Loucy (cell line): ENCODE results near the gene STUB1.

Experiments
- EZH2phosphoT487 ChIP-seq: fragments of 200-600 bp; IDR thresholded peaks from 2 replicates; pipeline ENCODE4 v1.6.1; 2018; ENCODE audit warnings: antibody characterized with exemption, mild to moderate bottlenecking, moderate library complexity, borderline replicate concordance
- TF ChIP-seq, protein P1 (sequence below): fragments of 200-600 bp; sonication (generic); conservative IDR thresholded peaks from 2 replicates; pipeline ENCODE4 v1.5.1; 2014; ENCODE audit warnings: mild to moderate bottlenecking, antibody characterized with exemption, low read length

DNA sequence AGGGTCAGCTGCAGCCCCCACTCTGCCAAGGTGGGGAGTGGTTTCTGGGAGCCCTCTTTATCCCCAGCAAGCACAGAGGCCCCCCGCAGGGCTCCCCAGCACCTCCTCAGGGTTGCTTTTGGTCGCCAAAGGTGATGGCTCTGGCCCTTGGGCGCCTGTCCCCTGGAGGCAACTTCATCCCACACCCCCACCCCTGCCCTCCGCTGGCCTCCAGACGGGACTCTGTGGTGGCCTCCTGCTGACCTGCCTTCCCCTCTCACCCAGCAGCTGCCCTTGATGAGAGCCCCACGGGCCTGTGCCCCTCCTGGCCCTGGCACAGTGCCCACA lies 20.1 kb upstream of the STUB1 start:
- TF ChIP-seq, protein P1, sequence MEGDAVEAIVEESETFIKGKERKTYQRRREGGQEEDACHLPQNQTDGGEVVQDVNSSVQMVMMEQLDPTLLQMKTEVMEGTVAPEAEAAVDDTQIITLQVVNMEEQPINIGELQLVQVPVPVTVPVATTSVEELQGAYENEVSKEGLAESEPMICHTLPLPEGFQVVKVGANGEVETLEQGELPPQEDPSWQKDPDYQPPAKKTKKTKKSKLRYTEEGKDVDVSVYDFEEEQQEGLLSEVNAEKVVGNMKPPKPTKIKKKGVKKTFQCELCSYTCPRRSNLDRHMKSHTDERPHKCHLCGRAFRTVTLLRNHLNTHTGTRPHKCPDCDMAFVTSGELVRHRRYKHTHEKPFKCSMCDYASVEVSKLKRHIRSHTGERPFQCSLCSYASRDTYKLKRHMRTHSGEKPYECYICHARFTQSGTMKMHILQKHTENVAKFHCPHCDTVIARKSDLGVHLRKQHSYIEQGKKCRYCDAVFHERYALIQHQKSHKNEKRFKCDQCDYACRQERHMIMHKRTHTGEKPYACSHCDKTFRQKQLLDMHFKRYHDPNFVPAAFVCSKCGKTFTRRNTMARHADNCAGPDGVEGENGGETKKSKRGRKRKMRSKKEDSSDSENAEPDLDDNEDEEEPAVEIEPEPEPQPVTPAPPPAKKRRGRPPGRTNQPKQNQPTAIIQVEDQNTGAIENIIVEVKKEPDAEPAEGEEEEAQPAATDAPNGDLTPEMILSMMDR, result no peak
- no peak for TF ChIP-seq EZH2phosphoT487
